ENCODE data around the gene GPBP1L1.
"Not testable (repeated sequence)": the region's sequence is repeated elsewhere in the genome, so short reads cannot be mapped to it uniquely, and the experiment has no call there.

GPBP1L1 gene

DNA sequence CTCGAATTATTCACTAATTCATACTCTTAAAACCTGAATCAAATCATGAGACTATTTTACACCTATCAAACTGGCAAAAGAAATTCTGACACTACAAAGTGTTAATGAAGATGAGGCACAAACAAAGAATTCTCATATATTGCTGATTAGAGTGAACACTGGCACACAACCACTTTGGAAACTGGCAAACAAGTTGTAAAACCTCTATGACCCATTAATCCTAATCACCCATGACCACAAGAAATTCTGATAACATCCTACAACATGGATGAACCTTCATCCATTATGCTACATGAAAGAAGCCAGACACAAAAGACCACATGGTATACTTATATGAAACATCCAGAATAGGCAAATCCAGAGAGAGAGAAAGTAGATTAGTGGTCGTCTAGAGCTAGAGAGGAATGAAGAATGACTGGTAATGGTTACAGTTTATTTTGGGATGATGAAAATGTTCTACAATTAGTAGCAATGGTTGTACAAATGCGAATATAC is 8.5 kb downstream of the GPBP1L1 start:
- no peak overlapping the region for H3K4me3 ChIP-seq (ENCODE audit: low read depth, low read length)
- no peaks in the 10 kb centered on the region for H3K9me3 ChIP-seq (ENCODE audit: severe bottlenecking)
- H3K36me3 ChIP-seq, result peaks cover 5% of the 10 kb centered on the region
- TF ChIP-seq, protein P1, sequence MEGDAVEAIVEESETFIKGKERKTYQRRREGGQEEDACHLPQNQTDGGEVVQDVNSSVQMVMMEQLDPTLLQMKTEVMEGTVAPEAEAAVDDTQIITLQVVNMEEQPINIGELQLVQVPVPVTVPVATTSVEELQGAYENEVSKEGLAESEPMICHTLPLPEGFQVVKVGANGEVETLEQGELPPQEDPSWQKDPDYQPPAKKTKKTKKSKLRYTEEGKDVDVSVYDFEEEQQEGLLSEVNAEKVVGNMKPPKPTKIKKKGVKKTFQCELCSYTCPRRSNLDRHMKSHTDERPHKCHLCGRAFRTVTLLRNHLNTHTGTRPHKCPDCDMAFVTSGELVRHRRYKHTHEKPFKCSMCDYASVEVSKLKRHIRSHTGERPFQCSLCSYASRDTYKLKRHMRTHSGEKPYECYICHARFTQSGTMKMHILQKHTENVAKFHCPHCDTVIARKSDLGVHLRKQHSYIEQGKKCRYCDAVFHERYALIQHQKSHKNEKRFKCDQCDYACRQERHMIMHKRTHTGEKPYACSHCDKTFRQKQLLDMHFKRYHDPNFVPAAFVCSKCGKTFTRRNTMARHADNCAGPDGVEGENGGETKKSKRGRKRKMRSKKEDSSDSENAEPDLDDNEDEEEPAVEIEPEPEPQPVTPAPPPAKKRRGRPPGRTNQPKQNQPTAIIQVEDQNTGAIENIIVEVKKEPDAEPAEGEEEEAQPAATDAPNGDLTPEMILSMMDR (IDR thresholded peaks at IDR 0.05; ENCODE audit: low read depth, low read length), result no peak
- no peak for DNase-seq
- no peaks in the 10 kb centered on the region for H3K27me3 ChIP-seq (ENCODE audit: insufficient read depth, low read depth, severe bottlenecking)
- no peak overlapping the region for H3K27ac ChIP-seq

DNA sequence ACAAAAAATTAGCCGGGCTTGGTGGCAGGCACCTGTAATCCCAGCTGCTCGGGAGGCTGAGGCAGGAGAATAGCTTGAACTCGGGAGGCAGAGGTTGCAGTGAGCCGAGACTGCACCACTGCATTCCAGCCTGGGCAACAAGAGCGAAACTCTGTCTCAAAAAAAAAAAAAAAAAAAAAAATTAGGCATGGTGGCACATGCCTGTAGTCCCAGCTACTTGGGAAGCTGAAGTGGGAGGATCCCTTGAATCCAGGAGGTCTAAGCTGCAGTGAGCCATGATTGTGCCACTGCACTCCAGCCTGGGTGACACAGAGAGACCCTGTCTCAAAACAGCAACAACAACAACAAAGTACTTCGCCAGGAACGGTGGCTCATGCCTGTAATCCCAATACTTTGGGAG is 9.8 kb downstream of the GPBP1L1 start:
- not testable (repeated sequence) for H3K4me3 ChIP-seq (ENCODE audit: low read depth, low read length); H3K36me3 ChIP-seq; H3K27me3 ChIP-seq (ENCODE audit: insufficient read depth, low read depth, severe bottlenecking)

DNA sequence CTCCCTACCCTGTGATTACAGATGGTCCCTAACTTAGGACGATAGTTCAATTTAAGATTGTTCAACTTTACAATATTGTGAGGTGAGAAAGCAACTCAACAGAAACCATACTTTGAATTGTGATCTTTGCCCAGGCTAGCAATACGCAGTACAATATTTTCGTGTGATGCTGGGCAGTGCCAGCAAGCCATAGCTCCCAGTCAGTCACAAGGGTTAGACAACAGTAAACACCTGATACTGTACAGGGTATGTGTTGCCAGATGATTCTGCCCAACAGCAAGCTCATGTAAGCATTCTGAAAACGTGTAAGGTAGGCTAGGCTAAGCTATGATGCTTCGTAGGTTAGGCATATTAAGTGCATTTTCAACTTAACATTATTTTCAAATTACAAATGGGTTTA is 11.9 kb downstream of the GPBP1L1 start:
- H3K27me3 ChIP-seq (ENCODE audit: insufficient read depth, low read depth, severe bottlenecking), result no peaks in the 10 kb centered on the region
- no peak for DNase-seq
- peaks cover 8% of the 10 kb centered on the region for H3K36me3 ChIP-seq
- TF ChIP-seq, protein P1 (IDR thresholded peaks at IDR 0.05; ENCODE audit: low read depth, low read length), result no peak
- H3K27ac ChIP-seq, result no peak overlapping the region
- no peak overlapping the region for H3K4me3 ChIP-seq (ENCODE audit: low read depth, low read length)
- no peaks in the 10 kb centered on the region for H3K9me3 ChIP-seq (ENCODE audit: severe bottlenecking)

More for the DNA sequence above, 9.8 kb downstream of the GPBP1L1 start:
- H3K27ac ChIP-seq; DNase-seq; H3K9me3 ChIP-seq (ENCODE audit: severe bottlenecking): not testable (repeated sequence)

DNA sequence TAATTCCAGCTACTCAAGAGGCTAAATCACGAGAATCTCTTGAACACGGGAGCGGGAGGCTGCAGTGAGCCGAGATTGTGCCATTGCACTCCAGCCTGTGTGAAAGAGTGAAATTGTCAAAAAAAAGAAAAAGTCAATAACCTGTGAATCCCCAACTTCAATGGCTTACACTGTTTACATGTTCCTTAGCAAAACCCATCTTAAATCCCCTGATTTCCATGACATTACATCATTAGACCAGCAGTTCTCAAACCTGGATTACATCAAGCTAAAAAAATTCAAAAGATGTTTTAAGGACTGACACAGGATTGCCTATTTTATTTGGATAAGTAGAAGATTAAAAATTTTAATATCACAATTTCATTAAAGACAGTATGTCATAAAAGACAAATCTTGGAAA is 12.4 kb downstream of the GPBP1L1 start:
- Histone ChIP-seq H3K4me3 (ENCODE audit: low read depth, low read length) (no peak overlapping the region), H3K27ac (no peak overlapping the region), H3K36me3 (peaks cover 8% of the 10 kb centered on the region), H3K9me3 (ENCODE audit: severe bottlenecking) (no peaks in the 10 kb centered on the region), H3K27me3 (ENCODE audit: insufficient read depth, low read depth, severe bottlenecking) (no peaks in the 10 kb centered on the region)
- TF ChIP-seq, protein P1 (IDR thresholded peaks at IDR 0.05; ENCODE audit: low read depth, low read length), result no peak
- no peak for DNase-seq

DNA sequence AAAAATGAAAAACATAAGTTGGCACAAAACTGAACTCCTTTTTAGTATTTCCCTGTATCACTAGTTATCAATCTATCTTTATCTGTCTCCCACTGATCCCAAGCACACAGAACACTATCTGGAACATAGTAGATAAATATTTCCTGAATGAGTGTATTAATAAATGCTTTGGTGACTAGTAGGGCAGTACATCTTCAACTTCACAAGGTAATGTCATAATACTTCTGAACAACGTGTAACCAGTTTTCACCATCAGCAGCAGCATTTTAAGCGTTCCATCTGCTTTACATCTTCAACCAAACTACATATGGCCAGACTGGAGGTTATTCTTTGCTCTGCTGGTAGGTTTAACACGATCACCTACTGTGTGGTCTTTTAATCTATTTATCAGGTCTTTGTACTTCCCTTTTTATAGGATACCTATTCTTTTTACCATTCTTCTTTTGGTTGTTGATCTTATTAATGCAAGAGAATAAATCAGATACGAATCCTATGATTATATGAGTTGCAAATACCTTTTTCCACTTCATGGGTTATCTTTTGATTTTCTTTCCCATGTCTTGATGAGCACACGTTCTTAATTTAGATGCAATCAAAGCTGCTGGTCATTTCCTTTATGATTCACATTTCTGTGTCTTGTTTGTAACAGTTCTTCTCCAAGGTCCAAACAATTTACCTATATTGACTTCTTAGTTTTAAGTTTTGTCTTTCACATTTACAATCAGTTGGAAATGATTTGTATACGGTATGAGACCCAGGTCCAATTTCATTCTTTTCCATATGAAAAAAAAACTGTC is 16.3 kb downstream of the GPBP1L1 start:
- TF ChIP-seq, protein P1 (IDR thresholded peaks at IDR 0.05; ENCODE audit: low read depth, low read length), result no peak
- H3K36me3 ChIP-seq, result peaks cover 3% of the 10 kb centered on the region
- no peak overlapping the region for H3K4me3 ChIP-seq (ENCODE audit: low read depth, low read length)
- no peaks in the 10 kb centered on the region for H3K9me3 ChIP-seq (ENCODE audit: severe bottlenecking)
- no peak overlapping the region for H3K27ac ChIP-seq
- no peak for DNase-seq
- no peaks in the 10 kb centered on the region for H3K27me3 ChIP-seq (ENCODE audit: insufficient read depth, low read depth, severe bottlenecking)

DNA sequence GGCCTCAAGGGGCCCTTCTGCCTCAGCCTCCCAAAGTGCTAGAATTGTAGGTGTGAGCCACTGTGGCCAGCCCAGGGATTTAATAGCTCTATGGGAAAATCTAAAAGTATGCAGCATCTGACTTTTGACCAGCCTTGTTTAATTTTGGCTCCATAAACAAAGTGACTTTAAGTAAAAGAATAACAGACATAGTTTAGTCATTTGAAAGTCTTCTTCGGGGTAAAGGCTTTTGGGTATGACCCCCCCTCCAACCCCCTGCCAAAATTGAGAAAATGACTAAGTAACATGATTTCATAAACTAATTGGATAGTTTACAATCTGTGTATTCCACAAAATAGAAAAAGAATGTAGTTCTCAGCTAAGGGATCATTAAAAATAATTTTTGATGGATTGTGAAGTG is 17.0 kb downstream of the GPBP1L1 start:
- Histone ChIP-seq H3K9me3 (ENCODE audit: severe bottlenecking) (no peaks in the 10 kb centered on the region), H3K36me3 (peaks cover 3% of the 10 kb centered on the region), H3K4me3 (ENCODE audit: low read depth, low read length) (no peak overlapping the region), H3K27me3 (ENCODE audit: insufficient read depth, low read depth, severe bottlenecking) (no peaks in the 10 kb centered on the region), H3K27ac (no peak overlapping the region)
- no peak for DNase-seq
- TF ChIP-seq, protein P1 (IDR thresholded peaks at IDR 0.05; ENCODE audit: low read depth, low read length), result no peak

All from WERI-Rb-1 (cell line).